HEK293T (cell line): Measurements from ENCODE around the gene VSIG10L.

Experiments
- ARNT ChIP-seq: fragments of 450-650 bp; IDR thresholded peaks from 2 replicates; pipeline ENCODE4 v1.6.1; 2017; ENCODE audit warnings: mild to moderate bottlenecking
- BHLHE40 ChIP-seq: fragments of 450-650 bp; IDR thresholded peaks from 2 replicates; pipeline ENCODE4 v1.6.1; 2016; ENCODE audit warnings: mild to moderate bottlenecking, moderate library complexity, borderline replicate concordance
- FOXA1 ChIP-seq: fragments of 450-650 bp; IDR thresholded peaks from 2 replicates; pipeline ENCODE4 v1.6.1; 2016; ENCODE audit warnings: mild to moderate bottlenecking
- FOXK2 ChIP-seq: fragments of 450-650 bp; IDR thresholded peaks from 2 replicates; pipeline ENCODE4 v1.6.1; 2016; ENCODE audit warnings: mild to moderate bottlenecking
- FOXM1 ChIP-seq: fragments of 450-650 bp; IDR thresholded peaks from 2 replicates; pipeline ENCODE4 v1.6.1; 2017; ENCODE audit warnings: mild to moderate bottlenecking, borderline replicate concordance
- HDGF ChIP-seq: fragments of 450-650 bp; IDR thresholded peaks from 2 replicates; pipeline ENCODE4 v1.6.1; 2017; ENCODE audit warnings: antibody characterized with exemption, borderline replicate concordance
- LEF1 ChIP-seq: fragments of 450-650 bp; IDR thresholded peaks from 2 replicates; pipeline ENCODE4 v1.6.1; 2017; ENCODE audit warnings: mild to moderate bottlenecking, borderline replicate concordance
- SP1 ChIP-seq: fragments of 450-650 bp; IDR thresholded peaks from 2 replicates; pipeline ENCODE4 v1.6.1; 2017
- SUZ12 ChIP-seq: fragments of 450-650 bp; IDR thresholded peaks from 2 replicates; pipeline ENCODE4 v1.6.1; 2016; ENCODE audit warnings: mild to moderate bottlenecking
- TF ChIP-seq, protein P1 (sequence below): fragments of 450-650 bp; IDR thresholded peaks from 2 replicates; pipeline ENCODE4 v1.6.1; 2016

DNA sequence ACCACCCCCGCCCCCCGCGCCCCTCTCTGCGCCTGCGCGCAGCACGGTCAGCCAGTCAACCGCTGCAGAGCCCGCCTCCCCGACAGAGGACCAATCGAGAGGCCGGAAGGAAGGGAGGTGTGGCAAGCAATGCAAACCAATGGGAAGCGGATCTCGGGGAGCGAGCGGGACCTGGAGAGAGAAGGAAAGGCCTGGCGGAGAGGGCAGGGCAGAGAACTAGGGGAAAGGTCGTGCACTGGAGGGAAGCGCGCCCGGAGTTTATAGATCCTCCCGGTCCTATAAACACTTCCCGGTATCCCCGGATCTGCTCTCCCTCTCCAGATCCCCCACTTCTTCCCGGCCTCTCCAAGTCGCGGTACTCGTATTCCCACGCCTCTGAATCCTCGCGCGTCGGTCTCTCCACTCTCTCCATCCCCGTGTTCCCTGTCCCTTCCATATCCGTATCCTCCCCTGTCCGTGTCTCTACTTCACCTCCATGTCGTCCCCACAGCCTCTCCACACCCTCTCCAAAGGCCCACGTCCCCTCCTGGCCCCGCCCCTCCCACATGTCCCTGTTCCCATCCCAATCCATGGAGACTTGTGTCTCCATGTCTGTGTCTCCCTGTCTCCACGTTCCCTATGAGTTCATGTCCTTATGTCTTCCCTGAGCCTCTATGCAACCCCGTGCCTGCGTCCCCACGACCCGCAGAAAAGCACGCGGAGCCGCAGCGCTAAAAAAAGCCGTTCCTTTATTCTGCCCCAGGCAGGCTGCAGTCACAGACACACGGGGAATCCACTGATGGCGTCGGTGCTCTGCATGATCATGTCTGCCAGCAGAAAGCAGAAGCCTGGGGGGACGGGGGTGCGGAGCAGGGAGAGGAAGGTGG lies 24.7 kb upstream of the VSIG10L start:
- no peak for TF ChIP-seq SP1
- no peak for TF ChIP-seq HDGF
- TF ChIP-seq, protein P1, sequence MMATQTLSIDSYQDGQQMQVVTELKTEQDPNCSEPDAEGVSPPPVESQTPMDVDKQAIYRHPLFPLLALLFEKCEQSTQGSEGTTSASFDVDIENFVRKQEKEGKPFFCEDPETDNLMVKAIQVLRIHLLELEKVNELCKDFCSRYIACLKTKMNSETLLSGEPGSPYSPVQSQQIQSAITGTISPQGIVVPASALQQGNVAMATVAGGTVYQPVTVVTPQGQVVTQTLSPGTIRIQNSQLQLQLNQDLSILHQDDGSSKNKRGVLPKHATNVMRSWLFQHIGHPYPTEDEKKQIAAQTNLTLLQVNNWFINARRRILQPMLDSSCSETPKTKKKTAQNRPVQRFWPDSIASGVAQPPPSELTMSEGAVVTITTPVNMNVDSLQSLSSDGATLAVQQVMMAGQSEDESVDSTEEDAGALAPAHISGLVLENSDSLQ = no peak; the same call in none of the 2 replicates
- no peak for TF ChIP-seq LEF1
- TF ChIP-seq FOXM1 = no peak
- TF ChIP-seq FOXK2 = no peak
- no peak for TF ChIP-seq ARNT
- TF ChIP-seq SUZ12 = no peak
- no peak for TF ChIP-seq FOXA1
- no peak for TF ChIP-seq BHLHE40
